Vagina (tissue), 2 donors: ENCODE data around the gene ARFGEF3.

Experiments used
- CTCF ChIP-seq, 3 experiments: fragments of 450-650 bp in 2 of 3; fragments of 200-600 bp in 1 of 3; sonication (generic) in 1 of 3; IDR thresholded peaks; one replicate each; pipeline ENCODE4 v1.5.1; 2017 to 2019; ENCODE audit warnings: antibody characterized with exemption in 3 of 3, mild to moderate bottlenecking in 2 of 3, moderate library complexity in 2 of 3
- POLR2A ChIP-seq, 2 donors: fragments of 450-650 bp; IDR thresholded peaks; one replicate each; pipeline ENCODE4 v1.6.1; 2017; ENCODE audit warnings: antibody characterized with exemption in 2 of 2, mild to moderate bottlenecking in 2 of 2, moderate library complexity in 2 of 2

GRCh38 chr6:138372711-138373463 lies 211.1 kb downstream of the ARFGEF3 start:
- TF ChIP-seq CTCF (IDR thresholded peaks at IDR 0.05) (no peak), POLR2A (IDR thresholded peaks at IDR 0.05) (no peak)
